GM12865 (cell line): Measurements from ENCODE around the gene DHCR24.

ENCODE experiments used
- DNase-seq: peaks from one replicate; pipeline ENCODE4 v3.0.0; 2010; ENCODE audit warnings: low read depth
- H3K4me3 ChIP-seq: 2 replicates; pipeline ENCODE4 v1.5.1; 2011; ENCODE audit warnings: mild to moderate bottlenecking, low read depth, low read length, control low read depth
- TF ChIP-seq, protein P1 (sequence below): IDR thresholded peaks from 2 replicates; pipeline ENCODE4 v1.5.1; 2011; ENCODE audit warnings: low read length, control low read depth, low read depth, inconsistent platforms; ENCODE audit not compliant: insufficient read depth; ENCODE audit errors: missing control alignments

The DHCR24 gene

DNA sequence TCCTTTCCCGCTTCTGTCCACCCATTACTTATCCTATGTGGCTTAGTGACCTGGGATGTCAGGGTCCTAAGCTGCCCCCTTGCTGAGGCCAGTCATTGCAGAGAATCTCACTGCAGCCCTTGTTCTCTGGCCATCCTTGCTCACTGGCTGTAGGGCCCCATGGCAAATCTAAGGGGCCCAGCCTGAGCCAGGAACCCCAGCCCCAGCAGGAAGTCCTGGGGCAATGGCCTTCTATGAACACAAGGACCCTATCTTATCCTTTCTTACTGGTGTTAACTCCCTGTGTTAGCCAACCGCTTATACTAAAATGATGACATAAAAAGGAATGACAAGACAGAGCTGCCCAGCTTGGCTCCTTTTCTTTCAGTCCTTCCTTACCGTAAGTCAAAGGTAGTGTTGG is 29.9 kb downstream of the DHCR24 start:
- no peak overlapping the region for H3K4me3 ChIP-seq
- TF ChIP-seq, protein P1, sequence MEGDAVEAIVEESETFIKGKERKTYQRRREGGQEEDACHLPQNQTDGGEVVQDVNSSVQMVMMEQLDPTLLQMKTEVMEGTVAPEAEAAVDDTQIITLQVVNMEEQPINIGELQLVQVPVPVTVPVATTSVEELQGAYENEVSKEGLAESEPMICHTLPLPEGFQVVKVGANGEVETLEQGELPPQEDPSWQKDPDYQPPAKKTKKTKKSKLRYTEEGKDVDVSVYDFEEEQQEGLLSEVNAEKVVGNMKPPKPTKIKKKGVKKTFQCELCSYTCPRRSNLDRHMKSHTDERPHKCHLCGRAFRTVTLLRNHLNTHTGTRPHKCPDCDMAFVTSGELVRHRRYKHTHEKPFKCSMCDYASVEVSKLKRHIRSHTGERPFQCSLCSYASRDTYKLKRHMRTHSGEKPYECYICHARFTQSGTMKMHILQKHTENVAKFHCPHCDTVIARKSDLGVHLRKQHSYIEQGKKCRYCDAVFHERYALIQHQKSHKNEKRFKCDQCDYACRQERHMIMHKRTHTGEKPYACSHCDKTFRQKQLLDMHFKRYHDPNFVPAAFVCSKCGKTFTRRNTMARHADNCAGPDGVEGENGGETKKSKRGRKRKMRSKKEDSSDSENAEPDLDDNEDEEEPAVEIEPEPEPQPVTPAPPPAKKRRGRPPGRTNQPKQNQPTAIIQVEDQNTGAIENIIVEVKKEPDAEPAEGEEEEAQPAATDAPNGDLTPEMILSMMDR: no peak
- DNase-seq: no peak

DNA sequence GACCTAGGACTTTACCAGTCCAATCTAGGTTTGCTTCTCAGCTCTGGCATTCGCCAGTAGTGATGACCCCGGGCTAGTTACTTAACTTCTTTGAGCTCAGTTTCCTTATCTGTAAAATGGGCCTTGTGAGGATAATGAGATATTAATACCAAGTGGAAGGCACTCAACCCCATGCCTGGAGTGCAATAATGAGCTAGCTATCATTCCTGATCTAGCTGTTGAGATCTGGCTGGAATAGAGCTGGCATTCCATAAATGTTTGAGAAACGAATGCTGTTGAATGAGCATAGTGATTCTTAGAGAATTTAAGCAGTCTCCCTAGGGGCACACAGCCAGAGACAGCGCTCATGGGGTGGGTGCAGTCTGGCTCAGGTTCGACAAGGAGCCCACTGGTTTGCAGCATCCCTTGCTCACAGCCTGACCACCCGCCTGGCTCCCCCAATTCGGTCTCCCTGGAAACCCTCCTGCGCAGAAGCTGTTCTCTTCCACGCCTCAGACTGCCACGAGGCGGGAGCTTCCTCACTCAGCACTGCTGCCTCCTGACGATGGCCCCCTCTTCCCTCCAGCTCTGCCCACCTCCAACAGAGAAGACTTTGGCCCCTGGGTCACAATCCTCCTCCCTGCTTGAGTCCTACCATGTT is 32.5 kb downstream of the DHCR24 start:
- no peak overlapping the region for H3K4me3 ChIP-seq
- no peak for DNase-seq
- TF ChIP-seq, protein P1: no peak

DNA sequence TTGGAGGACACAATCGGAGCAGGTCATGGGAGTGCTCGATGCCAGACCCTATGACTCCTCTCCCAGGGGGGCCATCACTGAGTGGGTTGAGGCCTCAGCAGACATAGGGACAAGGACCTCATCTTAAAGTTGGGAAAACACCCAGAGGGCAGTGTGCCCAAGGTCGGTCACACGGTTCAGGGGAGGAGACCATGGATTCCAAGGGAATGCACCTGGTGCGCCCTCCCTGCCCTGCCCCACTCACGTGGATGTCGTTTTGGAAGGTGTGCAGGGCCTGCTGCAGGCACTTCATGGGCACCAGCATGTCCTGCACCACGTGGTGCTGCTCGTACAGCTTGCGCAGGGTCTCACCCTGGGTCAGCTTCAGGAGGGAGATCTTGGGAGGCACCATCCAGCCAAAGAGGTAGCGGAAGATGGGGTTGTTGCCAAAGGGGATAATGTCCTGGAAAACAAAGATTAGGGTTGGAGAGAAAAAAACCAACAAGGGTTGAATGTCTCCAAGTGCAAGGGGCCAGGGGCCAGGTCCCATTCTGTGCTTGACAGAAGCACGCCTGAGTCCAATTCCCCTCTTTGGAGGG is 33.1 kb downstream of the DHCR24 start:
- TF ChIP-seq, protein P1: no peak
- no peak overlapping the region for H3K4me3 ChIP-seq
- DNase-seq: no peak

DNA sequence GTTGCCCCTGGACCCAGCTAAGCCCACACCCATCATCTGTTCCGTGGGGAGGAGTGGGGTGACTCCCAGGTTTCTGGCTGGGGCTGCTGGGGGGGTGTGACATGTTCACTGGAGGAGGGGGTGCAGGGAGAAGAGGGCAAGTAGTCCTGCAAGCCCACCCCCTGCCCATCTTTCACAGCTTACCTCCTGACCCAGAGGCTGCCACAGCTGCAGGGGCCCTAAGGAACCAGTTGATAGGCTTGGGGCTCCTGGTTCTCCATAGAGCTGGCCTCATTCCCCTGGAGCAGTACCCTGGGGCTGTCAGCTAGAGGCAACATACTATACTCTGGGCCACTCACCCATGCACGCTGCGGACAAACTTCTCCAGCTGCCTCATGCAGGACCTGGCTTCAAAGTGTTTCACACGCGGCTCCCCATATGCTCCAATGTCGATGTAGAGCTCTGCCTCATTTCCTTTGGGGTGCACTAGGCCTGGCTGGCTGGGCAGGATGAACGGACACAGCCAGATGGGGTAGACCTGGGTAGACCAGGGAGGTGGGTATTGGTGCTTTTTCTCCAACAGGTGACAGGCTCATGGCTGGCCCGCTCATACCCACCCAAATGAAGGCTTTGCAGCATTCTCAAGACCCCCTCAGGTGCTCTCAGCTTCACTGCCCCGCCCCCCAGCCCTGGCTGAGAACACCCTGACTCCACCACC is 33.8 kb downstream of the DHCR24 start:
- TF ChIP-seq, protein P1: no peak
- H3K4me3 ChIP-seq: no peak overlapping the region

DNA sequence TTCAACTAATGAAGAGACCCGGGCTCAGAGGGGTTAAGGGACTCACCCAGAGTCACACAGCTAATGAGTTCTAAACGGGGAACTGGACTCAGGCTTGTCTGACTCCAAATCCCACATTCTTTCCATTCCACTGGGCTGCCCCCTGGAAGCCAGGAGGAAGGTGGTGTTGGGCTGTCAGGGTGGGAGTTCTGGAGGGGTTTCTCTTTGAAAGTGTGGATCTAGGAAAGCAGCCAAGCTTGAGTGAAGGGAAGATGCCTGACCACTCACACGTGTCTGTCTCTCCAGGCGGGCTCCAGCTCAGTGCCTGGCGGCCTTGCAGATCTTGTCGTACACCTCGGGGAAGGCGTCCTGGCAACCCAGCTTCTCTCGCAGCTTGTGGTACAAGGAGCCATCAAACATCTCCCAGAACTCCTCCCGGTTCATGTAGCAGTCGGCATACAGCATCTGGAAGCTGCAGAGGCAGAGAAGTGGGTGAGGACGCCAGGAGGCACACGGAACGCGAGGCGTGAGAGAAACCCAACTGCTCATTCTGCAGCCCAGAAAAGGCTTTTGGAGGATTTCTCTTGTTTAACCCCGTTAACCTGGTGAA is 35.0 kb downstream of the DHCR24 start:
- H3K4me3 ChIP-seq: no peak overlapping the region
- TF ChIP-seq, protein P1: no peak
- DNase-seq: no peak

More for the DNA sequence above, 33.8 kb downstream of the DHCR24 start:
- no peak for DNase-seq

DNA sequence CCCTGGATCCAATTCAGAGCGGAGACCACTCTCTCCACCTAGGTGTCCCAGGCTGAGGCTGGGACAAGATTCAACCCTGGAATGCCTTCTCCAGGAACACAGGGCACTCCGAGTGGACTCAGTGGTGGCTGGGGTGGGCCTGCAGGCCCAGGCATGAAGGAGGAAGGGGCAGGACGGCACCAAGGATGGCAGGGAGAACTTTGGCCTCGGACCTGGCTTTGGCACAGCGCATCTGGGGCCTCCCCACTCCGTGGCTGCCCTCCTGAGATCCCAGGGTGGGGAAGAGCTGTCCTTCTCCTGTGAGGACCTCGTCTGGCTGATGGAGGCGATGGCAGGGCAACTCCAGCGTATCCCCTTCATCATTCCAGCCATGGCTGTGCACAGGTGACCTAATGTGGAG is 35.6 kb downstream of the DHCR24 start:
- H3K4me3 ChIP-seq: no peak overlapping the region
- TF ChIP-seq, protein P1: no peak
- no peak for DNase-seq
